Neural progenitor cell (in vitro differentiated cells): ENCODE data around the gene RSU1. TPM values are rescaled to one million over a fixed set of nuclear protein-coding genes. Genes with fewer than 3 reads are reported as not detected.

ENCODE experiments used
- DNase-seq: peaks from one replicate; pipeline ENCODE4 v3.0.0-alpha.2; 2016; ENCODE audit warnings: low spot score
- H2AFZ ChIP-seq: fragments of 200-600 bp; sonication (generic); replicated peaks from 2 replicates; pipeline ENCODE4 v1.6.1; 2016; ENCODE audit warnings: antibody characterized with exemption
- H3F3A ChIP-seq: fragments of 200-600 bp; sonication (generic); 2 replicates; pipeline ENCODE4 v1.6.1; 2016; ENCODE audit warnings: antibody characterized with exemption, low read depth
- H3K27ac ChIP-seq: fragments of 200-600 bp; sonication (generic); 2 replicates; pipeline ENCODE4 v1.5.1; 2016; ENCODE audit warnings: mild to moderate bottlenecking
- H3K27me3 ChIP-seq: fragments of 200-600 bp; sonication (generic); 2 replicates; pipeline ENCODE4 v1.6.1; 2016; ENCODE audit warnings: mild to moderate bottlenecking, moderate library complexity
- H3K36me3 ChIP-seq: fragments of 200-600 bp; sonication (generic); 2 replicates; pipeline ENCODE4 v1.5.1; 2016
- H3K4me1 ChIP-seq: fragments of 200-600 bp; sonication (generic); 2 replicates; pipeline ENCODE4 v1.6.1; 2016; ENCODE audit warnings: mixed run types
- H3K4me2 ChIP-seq: fragments of 200-600 bp; sonication (generic); 2 replicates; pipeline ENCODE4 v1.6.1; 2016
- H3K4me3 ChIP-seq: fragments of 200-600 bp; sonication (generic); 2 replicates; pipeline ENCODE4 v1.5.1; 2016
- H3K79me2 ChIP-seq: fragments of 200-600 bp; sonication (generic); 2 replicates; pipeline ENCODE4 v1.6.1; 2016; ENCODE audit warnings: low read depth
- H3K9ac ChIP-seq: fragments of 200-600 bp; sonication (generic); 2 replicates; pipeline ENCODE4 v1.6.1; 2016
- H3K9me3 ChIP-seq: fragments of 200-600 bp; sonication (generic); 2 replicates; pipeline ENCODE4 v1.5.1; 2016; ENCODE audit warnings: low read depth
- H4K20me1 ChIP-seq: fragments of 200-600 bp; sonication (generic); 2 replicates; pipeline ENCODE4 v1.6.1; 2016; ENCODE audit warnings: low read depth
- H3K27ac Mint-ChIP-seq: 3 replicates; pipeline ENCODE4 v1.8.0; 2021; ENCODE audit warnings: mixed read lengths
- H3K27me3 Mint-ChIP-seq: 2 replicates; pipeline ENCODE4 v1.8.0; 2022; ENCODE audit warnings: low read depth, mild to moderate bottlenecking, inconsistent platforms, moderate library complexity, mixed read lengths; ENCODE audit not compliant: insufficient read depth
- H3K36me3 Mint-ChIP-seq: 3 replicates; pipeline ENCODE4 v1.8.0; 2021; ENCODE audit warnings: mixed read lengths
- H3K4me1 Mint-ChIP-seq: 3 replicates; pipeline ENCODE4 v1.8.0; 2021; ENCODE audit warnings: mixed read lengths
- H3K4me3 Mint-ChIP-seq: 3 replicates; pipeline ENCODE4 v1.8.0; 2021; ENCODE audit warnings: mild to moderate bottlenecking, moderate library complexity, mixed read lengths
- H3K9me3 Mint-ChIP-seq: 3 replicates; pipeline ENCODE4 v1.8.0; 2020; ENCODE audit warnings: mixed read lengths
- EZH2 ChIP-seq: fragments of 200-600 bp; sonication (generic); IDR thresholded peaks from 2 replicates; pipeline ENCODE4 v1.6.1; 2017; ENCODE audit warnings: antibody characterized with exemption, mild to moderate bottlenecking, moderate library complexity
- EZH2phosphoT487 ChIP-seq: fragments of 200-600 bp; sonication (generic); IDR thresholded peaks from 2 replicates; pipeline ENCODE4 v1.6.1; 2017; ENCODE audit warnings: antibody characterized with exemption
- total RNA-seq: library from RNA; depleted of rRNA; stranded (reverse); fragments of >200 nt; gene quantifications from 2 replicates; pipeline ENCODE4 v1.2.3, GENCODE V29; 2015; ENCODE audit warnings: low replicate concordance
- TF ChIP-seq, protein P1 (sequence below): fragments of 200-600 bp; sonication (generic); IDR thresholded peaks from 2 replicates; pipeline ENCODE4 v1.5.1; 2017; ENCODE audit warnings: antibody characterized with exemption, mild to moderate bottlenecking

Gene RSU1
- total RNA-seq, 1 donor from 2014 or later: 9.6 TPM

DNA sequence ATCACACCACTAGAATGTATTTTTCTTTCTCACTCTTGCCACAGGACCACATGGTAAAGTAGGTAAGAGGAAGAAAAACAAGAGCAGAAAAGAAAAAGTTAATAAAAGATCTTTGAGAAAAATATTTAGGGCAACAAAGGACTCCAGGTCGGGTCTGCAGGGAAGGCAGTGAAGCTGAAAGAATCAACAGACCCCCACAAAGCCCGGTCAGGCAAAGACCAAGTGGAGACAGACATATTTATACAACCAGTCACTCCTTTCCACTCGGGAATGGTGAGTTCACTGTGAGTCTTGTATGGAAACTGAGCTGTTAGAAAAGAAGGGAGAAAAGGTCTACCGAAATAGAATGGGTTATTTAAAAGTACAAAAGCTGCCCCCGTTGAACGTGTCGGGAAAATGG lies 28.0 kb downstream of the RSU1 start:
- peak overlapping the region; percentile 25 for H3K4me2 ChIP-seq
- H3K27ac ChIP-seq: peak overlapping the region; percentile 59
- no peaks in the 10 kb centered on the region for H3F3A ChIP-seq
- peaks cover 6% of the 10 kb centered on the region for H3K9me3 Mint-ChIP-seq
- no peaks in the 10 kb centered on the region for H3K9me3 ChIP-seq
- no peak overlapping the region for H3K4me3 Mint-ChIP-seq
- TF ChIP-seq EZH2 (no peak), EZH2phosphoT487 (no peak)
- TF ChIP-seq, protein P1, sequence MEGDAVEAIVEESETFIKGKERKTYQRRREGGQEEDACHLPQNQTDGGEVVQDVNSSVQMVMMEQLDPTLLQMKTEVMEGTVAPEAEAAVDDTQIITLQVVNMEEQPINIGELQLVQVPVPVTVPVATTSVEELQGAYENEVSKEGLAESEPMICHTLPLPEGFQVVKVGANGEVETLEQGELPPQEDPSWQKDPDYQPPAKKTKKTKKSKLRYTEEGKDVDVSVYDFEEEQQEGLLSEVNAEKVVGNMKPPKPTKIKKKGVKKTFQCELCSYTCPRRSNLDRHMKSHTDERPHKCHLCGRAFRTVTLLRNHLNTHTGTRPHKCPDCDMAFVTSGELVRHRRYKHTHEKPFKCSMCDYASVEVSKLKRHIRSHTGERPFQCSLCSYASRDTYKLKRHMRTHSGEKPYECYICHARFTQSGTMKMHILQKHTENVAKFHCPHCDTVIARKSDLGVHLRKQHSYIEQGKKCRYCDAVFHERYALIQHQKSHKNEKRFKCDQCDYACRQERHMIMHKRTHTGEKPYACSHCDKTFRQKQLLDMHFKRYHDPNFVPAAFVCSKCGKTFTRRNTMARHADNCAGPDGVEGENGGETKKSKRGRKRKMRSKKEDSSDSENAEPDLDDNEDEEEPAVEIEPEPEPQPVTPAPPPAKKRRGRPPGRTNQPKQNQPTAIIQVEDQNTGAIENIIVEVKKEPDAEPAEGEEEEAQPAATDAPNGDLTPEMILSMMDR: no peak
- H3K27me3 ChIP-seq: no peaks in the 10 kb centered on the region
- peaks cover 10% of the 10 kb centered on the region for H3K36me3 Mint-ChIP-seq
- H3K4me1 ChIP-seq: peaks cover 11% of the 10 kb centered on the region
- H3K79me2 ChIP-seq: no peaks in the 10 kb centered on the region
- H3K4me3 ChIP-seq: no peak overlapping the region
- peak; percentile 12 for DNase-seq
- no peak overlapping the region for H2AFZ ChIP-seq
- peaks cover 2% of the 10 kb centered on the region for H3K27me3 Mint-ChIP-seq
- H3K27ac Mint-ChIP-seq: no peak overlapping the region
- H3K9ac ChIP-seq: no peak overlapping the region
- no peaks in the 10 kb centered on the region for H3K36me3 ChIP-seq
- H4K20me1 ChIP-seq: no peaks in the 10 kb centered on the region
- peaks cover 13% of the 10 kb centered on the region for H3K4me1 Mint-ChIP-seq

GRCh38 chr10:16788778-16789177 lies 28.4 kb downstream of the RSU1 start:
- Histone ChIP-seq H3K79me2 (no peaks in the 10 kb centered on the region), H3K9ac (no peak overlapping the region), H2AFZ (no peak overlapping the region), H3K27ac (peak overlapping the region; percentile 59), H3K36me3 (no peaks in the 10 kb centered on the region), H3K9me3 (no peaks in the 10 kb centered on the region), H3K27me3 (no peaks in the 10 kb centered on the region), H3F3A (no peaks in the 10 kb centered on the region), H3K4me1 (peaks cover 11% of the 10 kb centered on the region), H3K4me3 (no peak overlapping the region), H4K20me1 (no peaks in the 10 kb centered on the region), H3K4me2 (peak overlapping the region; percentile 25)
- no peak overlapping the region for H3K27ac Mint-ChIP-seq
- peaks cover 13% of the 10 kb centered on the region for H3K4me1 Mint-ChIP-seq
- peaks cover 6% of the 10 kb centered on the region for H3K9me3 Mint-ChIP-seq
- TF ChIP-seq, protein P1: no peak
- no peak for TF ChIP-seq EZH2phosphoT487
- TF ChIP-seq EZH2: no peak
- peaks cover 2% of the 10 kb centered on the region for H3K27me3 Mint-ChIP-seq
- no peak for DNase-seq
- peaks cover 10% of the 10 kb centered on the region for H3K36me3 Mint-ChIP-seq
- no peak overlapping the region for H3K4me3 Mint-ChIP-seq

GRCh38 chr10:16788125-16788524 lies 29.1 kb downstream of the RSU1 start:
- peaks cover 6% of the 10 kb centered on the region for H3K9me3 Mint-ChIP-seq
- H3K27me3 Mint-ChIP-seq: peaks cover 2% of the 10 kb centered on the region
- no peaks in the 10 kb centered on the region for H3K36me3 ChIP-seq
- H3K9ac ChIP-seq: no peak overlapping the region
- H3K4me3 Mint-ChIP-seq: no peak overlapping the region
- peaks cover 13% of the 10 kb centered on the region for H3K4me1 Mint-ChIP-seq
- H3K4me2 ChIP-seq: no peak overlapping the region
- no peak overlapping the region for H3K4me3 ChIP-seq
- H3F3A ChIP-seq: no peaks in the 10 kb centered on the region
- H3K27ac Mint-ChIP-seq: no peak overlapping the region
- TF ChIP-seq, protein P1: no peak
- no peak for TF ChIP-seq EZH2
- TF ChIP-seq EZH2phosphoT487: no peak
- peaks cover 7% of the 10 kb centered on the region for H3K36me3 Mint-ChIP-seq
- no peak overlapping the region for H2AFZ ChIP-seq
- DNase-seq: no peak
- no peak overlapping the region for H3K27ac ChIP-seq
- no peaks in the 10 kb centered on the region for H4K20me1 ChIP-seq
- H3K27me3 ChIP-seq: no peaks in the 10 kb centered on the region
- H3K4me1 ChIP-seq: peaks cover 11% of the 10 kb centered on the region
- no peaks in the 10 kb centered on the region for H3K9me3 ChIP-seq
- no peaks in the 10 kb centered on the region for H3K79me2 ChIP-seq
